HPDE6-E6E7 (cell line): Measurements from ENCODE around the gene SLC22A15.
"Not testable (repeated sequence)": the region's sequence is repeated elsewhere in the genome, so short reads cannot be mapped to it uniquely, and the experiment has no call there.

ENCODE experiments used
- DNase-seq: peaks from one replicate; pipeline ENCODE4 v3.0.0; 2011; ENCODE audit warnings: missing footprints; ENCODE audit errors: extremely low spot score

Gene SLC22A15

DNA sequence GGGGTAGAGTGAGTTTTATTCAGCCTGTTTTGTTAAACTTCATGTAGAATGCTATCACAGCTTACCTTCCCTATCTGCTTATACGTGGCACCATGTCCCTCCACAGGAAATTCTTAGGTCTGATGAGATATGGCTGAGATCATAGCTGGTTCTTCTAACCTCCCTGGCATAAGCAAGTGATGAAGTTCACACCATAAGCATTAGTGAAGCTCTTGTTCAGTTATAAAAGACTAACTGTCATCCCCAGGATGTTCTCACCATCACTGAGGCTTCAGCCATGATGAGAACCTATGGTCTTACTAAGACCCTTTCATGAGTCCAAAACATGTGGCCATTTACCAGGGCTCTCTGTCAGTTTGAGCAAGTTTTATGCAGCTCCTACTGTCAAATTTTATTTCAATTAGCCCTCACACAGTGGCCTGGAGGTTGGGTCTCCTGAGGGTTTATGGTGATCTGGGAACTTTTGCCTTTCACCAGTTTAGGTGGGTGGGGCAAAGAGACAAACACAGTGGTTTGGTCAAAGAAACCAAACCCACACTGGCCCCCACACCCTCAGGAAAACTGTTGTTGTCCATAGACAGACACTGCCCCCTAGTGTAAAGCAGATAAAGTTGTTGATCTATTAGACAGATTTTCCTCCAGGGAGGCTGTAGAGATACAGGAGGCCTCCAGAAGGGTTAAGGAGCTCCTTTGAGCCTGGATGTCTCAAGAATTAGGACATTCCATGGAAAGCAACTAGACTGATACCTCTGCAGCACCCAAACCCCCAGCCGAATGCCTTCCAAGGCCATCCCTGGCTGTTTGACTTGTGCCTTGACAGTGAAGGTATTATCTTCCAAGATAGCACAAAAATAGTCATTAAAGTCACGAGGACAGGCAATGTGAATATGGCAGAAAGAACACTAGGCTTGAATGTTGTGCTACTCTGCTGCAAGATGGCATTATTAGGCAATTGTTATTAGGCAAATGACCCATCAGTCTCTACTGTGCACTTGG lies 5.0 kb downstream of the SLC22A15 start:
- peak; percentile 67 for DNase-seq

- no peak for DNase-seq
Measured at GRCh38 chr1:115982400-115982799, 6.1 kb downstream of the SLC22A15 start.

- no peak for DNase-seq
Measured at GRCh38 chr1:115983584-115983983, 7.3 kb downstream of the SLC22A15 start.

DNA sequence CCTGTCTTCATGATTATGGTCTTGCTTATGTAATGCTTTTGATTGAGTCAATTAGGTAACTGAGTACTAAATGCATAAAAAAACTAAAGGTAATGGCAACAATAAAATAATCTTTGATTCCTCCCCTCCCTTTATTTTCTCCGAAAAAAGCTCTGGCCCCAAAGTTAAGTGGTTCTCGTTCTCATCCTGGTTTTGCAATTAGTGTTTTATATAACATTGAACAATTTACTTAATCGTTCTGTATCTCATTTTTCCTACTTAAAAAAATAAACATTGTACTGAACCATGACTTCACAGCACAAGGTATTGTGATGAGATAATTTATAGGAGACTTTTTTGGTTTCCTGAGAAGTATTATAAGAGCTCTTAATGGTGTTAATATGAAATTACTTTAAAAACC lies 11.3 kb downstream of the SLC22A15 start:
- no peak for DNase-seq

- DNase-seq, result no peak
Measured at GRCh38 chr1:115988953-115989352, 12.6 kb downstream of the SLC22A15 start.

DNA sequence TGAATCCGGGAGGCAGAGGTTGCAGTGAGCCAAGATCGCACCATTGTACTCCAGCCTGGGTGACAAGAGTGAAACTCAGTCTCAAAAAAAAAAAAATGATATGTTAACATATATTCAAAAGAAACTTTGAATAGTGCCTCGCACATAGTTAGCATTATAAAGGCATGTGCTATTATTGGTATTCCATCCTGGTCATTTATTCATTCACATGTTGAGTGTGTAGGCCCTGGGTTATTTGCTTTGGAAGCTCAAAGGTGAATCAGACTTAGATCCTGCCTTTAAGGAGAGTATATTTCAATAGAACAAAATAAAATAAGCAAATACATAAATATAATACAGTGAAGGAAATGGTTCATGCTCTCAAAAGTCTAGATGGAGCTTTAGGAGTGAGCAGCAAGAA lies 13.4 kb downstream of the SLC22A15 start:
- DNase-seq, result no peak

DNA sequence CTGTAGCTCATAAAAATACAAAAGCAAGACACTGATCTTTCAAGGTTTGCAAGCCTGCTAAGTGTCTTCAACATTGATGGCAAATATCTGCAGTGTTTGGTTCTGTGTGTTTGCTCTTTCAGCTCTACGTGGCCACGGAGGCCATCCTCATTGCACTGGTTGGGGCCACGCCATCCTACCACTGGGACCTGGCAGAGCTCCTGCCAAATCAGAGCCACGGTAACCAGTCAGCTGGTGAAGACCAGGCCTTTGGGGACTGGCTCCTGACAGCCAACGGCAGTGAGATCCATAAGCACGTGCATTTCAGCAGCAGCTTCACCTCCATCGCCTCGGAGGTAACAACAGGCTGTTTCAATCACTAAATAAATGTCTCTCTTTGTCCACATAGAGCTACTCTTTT lies 15.6 kb downstream of the SLC22A15 start:
- no peak for DNase-seq

DNA sequence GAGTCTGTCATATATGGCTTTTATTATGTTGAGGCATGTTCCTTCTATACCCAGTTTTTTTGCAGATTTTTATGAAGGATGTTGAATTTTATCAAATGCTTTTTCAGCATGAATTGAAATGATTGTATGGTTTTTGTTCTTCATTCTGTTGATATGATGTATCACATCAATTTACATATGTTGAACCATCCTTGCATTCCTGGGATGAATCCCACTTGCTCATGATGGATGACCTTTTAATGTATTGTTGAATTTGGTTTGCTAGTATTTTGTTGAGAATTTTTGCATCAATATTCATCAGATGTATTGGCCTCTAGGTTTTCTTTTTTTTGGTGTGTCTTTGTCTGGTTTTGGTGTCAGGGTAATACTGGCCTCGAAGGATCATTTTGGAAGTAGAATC lies 21.6 kb downstream of the SLC22A15 start:
- DNase-seq, result not testable (repeated sequence)

GRCh38 chr1:116001739-116002487 lies 25.6 kb downstream of the SLC22A15 start:
- DNase-seq, result no peak

- no peak for DNase-seq
Measured at GRCh38 chr1:116002781-116003420, 26.6 kb downstream of the SLC22A15 start.

DNA sequence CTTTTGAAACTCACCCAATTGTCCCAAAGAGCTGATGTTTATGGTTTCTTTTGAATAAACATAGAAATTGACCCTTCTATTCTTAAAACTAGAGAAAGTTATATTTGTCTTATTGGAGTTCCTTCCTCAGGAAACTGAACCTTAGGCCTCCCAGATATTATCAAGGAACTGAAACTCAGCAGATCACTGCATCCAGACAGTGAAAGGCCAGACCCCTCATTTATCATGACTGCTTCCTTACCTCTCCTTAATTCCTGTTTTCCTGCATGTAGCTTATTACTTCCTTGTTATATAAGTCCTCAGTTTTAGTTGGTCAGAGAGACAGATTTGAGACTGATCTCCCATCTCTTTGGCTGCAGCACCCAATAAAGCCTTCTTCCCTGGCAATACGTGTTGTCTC lies 27.5 kb downstream of the SLC22A15 start:
- DNase-seq, result no peak

- DNase-seq, result no peak
Measured at GRCh38 chr1:116006486-116006964, 30.2 kb downstream of the SLC22A15 start.

DNA sequence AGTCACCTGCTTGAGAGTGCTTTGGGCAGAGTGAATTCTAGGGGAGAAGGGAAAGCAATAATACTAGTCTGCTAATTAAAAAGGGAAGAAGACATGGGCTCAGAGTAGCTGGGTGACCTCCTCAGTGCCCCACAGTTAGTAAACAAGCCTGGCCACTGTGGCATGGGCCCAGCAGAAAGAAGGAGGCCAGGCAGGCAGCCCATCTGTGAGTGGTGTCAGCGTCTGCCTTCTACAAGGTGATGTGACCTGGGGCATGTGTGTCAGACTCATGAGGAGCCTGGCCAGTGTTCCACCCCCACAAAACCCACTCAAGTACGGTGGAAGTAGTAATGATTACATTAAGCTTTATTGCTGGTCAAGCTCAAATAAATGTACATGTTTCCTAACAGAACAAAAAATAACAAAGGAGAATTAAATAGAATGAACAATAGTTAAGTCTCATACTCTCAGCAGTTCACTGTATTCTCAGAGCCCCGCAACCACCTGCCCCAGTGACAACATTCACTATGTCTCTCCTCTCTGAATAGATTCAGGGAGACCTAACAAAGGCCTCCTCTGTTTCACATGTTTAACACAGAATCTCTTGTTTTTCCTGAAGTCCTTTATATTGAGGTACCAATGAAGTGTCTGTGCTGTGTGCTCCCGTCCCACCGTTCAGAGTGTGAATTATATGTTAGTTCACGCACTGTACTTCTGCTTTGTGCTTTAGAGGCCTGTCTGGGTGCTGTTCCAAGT lies 32.5 kb downstream of the SLC22A15 start:
- DNase-seq, result no peak

DNA sequence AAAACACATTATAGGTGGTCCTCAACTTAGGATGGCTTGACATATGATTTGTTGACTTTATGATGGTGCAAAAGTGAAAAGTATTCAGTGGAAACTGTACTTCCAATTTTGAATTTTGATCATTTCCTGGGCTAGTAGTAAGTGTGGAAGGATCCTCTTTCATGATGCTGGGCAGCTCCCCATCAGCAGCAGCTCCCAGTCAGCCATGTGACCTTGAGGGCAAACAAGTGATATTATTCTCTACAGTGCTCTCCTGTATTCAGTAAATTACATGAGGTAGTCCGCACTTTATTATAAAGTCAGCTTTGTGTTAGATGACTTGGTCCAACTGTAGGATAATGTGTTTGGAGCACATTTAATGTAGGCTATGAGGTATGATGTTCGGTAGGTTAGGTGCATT lies 36.4 kb downstream of the SLC22A15 start:
- no peak for DNase-seq

DNA sequence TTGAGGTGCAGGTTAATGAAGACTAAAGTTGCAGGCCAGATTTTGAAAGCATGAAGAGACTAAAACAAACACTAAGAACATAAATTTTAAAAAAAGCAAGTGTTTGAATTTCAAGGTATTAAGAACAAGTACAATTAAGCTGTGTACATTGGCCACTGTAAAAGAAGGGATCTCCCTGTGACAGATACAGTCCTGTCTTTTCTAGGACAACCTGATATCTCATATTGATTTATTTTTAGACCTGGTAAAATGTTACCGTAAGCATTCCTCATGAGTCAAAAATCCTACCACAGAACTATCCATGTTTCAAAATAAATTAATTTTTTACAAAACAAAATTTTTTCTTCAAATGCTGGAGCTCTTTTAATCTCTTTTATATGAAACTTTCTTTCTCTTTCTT lies 39.4 kb downstream of the SLC22A15 start:
- DNase-seq, result no peak

GRCh38 chr1:116018007-116018406 lies 41.7 kb downstream of the SLC22A15 start:
- no peak for DNase-seq

- no peak for DNase-seq
Measured at GRCh38 chr1:116019653-116020253, 43.4 kb downstream of the SLC22A15 start.

GRCh38 chr1:116020668-116021272 lies 44.5 kb downstream of the SLC22A15 start:
- peak; percentile 42 for DNase-seq

GRCh38 chr1:116024626-116025025 lies 48.3 kb downstream of the SLC22A15 start:
- DNase-seq, result no peak

- no peak for DNase-seq
Measured at GRCh38 chr1:116026631-116027030, 50.3 kb downstream of the SLC22A15 start.
